Measurements from ENCODE around the gene ANKRD39.

ANKRD39 gene

DNA sequence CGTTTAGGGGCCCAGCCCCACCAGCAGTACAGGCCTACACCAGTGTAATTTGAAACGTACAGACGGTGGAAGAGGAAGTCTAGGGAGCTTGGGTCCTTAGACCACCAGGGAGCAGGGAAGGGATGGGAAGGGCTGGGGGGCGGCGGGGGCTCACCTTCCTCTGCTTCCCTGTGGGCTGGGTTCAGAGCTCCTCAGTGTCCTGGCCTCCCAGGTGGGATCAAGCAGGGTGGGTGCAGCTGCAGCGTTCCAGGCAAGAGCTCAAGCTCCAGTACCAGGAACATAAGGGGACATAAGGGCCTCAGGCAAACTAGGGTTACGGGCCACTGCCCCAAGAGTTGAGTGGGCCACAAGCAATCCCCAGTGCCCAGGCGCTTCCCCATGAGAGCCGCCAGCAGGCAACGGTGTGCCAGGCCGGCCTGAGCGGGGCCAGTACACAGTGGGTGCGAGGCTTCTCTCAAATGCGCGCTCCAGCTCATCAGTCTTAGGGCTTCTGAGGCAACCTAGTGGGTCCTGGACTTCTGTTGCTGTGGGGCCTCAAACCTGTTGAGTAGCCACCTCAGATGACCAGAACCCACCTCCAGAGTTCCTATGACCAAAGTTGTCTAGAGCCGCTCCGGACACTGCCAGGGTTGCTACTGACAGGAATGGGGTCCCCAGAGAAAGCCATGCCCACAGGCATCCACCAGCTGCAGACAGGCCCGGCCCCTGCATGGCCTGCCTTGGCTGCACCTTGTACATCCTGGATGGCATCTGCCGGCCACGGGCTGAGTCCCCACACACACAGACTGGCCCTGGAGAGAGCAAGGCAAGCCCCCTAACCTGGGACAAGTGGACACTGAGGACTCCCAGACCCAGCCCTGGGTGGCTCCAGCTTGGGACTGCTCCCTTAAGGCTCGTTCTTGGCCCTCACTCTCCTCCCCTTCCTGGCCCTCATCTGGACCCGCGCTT, 19.2 kb downstream of the ANKRD39 start:
- no peak for DNase-seq
- in situ Hi-C loops (cut with MboI; ENCODE audit: low pct_unique_long_range_greater_than_20kb, low sequenced_read_pairs) = no loop called here

DNA sequence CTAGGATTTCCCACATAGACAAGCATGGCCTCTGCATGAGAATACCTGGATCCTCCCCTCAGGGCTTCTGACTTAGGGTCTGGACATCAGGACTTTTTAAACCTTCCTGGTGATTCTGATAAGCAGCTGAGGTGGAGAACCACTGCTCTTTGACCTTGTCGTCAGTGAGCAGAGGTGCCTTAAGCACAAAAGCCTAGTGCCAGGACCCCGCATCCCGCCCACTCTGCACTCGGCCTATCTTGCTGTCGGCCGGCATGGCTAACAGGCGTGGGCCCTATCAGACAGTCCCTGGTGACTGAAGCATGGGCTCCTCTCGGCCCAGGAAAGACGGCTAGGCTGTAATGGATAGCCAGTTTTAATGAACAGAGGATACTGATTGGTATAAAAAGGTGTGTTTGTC, 20.2 kb downstream of the ANKRD39 start:
- in situ Hi-C loops (cut with MboI; ENCODE audit: low pct_unique_long_range_greater_than_20kb, low sequenced_read_pairs) = no loop called here
- DNase-seq = no peak

DNA sequence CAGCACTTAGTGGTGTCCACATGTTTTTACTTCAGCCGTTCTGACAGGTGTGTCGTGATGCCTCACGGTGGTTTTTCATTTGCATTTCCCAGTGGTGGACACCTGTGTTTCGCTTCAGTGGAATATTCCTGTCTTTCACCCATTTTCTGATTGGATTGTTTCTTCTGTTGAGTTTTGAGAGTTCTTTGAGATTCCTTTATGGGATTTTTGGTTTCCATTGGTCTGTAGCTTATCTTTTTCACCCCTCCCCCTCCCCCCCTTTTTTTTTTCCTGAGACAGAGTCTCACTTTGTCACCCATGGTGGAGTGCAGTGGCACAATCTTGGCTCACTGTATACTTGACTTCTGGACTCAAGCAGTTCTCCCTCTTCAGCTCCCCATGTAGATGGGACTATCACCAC, 22.0 kb downstream of the ANKRD39 start:
- no peak for DNase-seq
- in situ Hi-C loops (cut with MboI; ENCODE audit: low pct_unique_long_range_greater_than_20kb, low sequenced_read_pairs) = no loop called here

DNA sequence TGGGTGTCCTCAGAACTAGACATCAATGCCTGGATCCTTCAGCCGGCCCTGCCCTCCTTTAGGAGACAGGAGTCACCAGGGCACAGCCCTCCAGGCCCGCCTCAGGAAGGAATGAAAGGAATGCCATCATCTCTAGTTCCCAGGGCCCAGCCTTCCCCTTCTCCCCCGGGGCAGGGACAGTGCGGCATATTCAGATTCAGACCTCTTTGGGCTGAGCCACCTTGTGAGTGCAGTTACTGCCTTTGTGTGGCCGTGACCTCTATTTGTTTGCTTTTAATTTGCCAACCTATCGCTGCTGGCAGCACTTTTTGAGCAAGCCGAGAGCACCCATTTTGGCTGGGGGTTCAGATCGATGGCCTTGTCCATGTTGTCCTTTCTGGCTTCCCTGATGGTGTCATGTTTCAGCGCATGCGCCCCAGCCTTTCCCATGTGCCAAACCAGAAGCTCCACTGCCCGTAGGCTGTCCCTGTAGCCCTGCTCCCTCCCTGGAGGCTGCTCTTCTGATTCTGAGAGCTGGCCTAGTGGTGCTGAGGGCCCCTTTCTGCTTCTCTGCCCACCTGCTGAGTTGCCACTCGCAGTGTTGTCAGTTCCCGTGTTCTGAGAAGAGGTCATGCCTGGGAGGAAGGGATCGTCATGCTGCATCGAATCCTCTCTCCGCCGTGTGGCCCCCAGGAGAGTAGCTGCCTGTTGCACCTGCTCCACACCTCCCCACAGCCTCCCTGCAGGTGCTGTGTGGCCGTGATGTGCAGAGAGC, 24.9 kb downstream of the ANKRD39 start:
- in situ Hi-C loops (cut with MboI; ENCODE audit: low pct_unique_long_range_greater_than_20kb, low sequenced_read_pairs) = no loop called here
- DNase-seq = no peak

DNA sequence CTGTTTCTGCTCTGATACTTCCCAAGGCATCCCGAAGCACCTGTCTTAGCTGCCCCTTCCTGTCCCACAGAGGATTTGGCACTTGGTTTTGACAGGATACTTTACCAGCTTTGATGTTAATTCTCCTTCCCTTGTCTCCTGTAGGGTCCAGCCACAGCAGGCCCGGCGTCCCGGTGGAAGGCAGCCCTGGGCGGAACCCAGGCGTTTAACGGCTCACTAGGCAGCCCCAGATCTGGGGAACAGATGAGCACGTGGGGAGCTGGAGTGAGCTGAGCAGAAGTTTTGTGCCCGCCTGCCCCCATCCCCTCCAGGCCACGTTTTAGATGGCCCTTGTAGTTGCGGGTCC, 25.4 kb downstream of the ANKRD39 start:
- in situ Hi-C loops (cut with MboI; ENCODE audit: low pct_unique_long_range_greater_than_20kb, low sequenced_read_pairs) = no loop called here

DNA sequence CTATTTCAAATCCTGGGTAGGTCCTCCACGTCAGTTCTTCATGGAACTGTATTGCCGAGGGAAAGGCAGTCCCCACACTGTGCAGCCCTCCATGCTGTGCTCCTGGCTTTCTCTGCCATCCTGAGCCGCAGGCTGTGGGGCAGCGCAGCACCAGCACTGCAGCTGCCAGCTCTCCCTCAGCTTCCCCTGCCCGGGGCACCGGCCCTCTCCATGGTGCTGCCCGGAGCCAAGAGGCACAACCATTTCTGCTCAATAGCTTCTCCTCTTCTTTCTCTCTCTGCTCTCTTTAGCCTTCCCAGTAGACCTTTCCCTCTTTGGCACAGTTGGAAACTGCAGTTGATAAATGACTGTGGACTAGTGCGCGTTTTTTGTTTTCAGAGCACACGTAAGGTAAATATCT, 26.1 kb downstream of the ANKRD39 start:
- no peak for DNase-seq
- in situ Hi-C loops (cut with MboI; ENCODE audit: low pct_unique_long_range_greater_than_20kb, low sequenced_read_pairs) = no loop called here

More for the DNA sequence above, 25.4 kb downstream of the ANKRD39 start:
- no peak for DNase-seq

DNA sequence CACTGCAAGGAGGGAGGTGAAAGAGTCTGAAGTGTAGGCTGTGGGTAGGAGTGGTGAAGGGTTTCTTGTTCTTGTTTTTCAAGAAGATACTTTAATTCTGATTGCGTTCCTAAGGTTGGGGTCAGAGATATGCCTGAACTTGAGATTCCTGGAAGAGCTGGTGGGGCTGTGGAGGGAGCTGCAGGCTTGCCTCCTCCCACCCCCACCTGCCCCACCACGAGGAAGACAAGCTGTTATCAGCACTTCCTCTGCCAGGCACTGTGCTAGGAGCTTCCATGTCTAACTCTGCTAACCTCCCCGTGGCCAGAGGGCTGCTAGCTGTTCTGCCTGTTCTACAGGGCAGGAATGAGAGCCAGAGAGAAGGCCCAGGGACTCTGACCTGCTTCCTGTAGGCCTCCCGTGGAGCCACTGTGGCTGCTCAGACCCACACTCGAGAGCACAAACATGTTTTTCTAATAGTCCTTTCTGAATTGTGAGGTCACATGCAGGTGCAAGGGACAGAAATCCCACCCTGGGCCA, 27.7 kb downstream of the ANKRD39 start:
- no peak for DNase-seq
- in situ Hi-C loops (cut with MboI; ENCODE audit: low pct_unique_long_range_greater_than_20kb, low sequenced_read_pairs) = no loop called here

DNA sequence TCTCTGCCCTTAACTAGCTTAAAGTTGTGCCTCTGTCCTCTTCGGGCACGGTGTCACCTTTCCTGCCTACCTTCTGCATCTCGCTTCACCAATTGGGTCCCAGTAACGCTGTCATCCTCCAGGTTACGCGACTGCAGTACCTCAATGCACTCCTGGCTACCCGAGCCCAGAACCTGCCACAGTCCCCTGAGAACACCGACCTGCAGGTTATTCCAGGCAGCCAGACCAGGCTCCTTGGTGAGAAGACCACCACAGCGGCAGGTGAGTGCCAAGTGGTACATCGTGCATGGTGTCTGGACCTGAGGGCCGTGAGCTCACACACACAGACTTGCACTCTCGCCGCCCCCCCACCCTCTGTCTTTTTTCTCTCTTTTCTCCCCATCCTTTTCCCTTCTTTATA, 28.9 kb downstream of the ANKRD39 start:
- DNase-seq = no peak
- in situ Hi-C loops (cut with MboI; ENCODE audit: low pct_unique_long_range_greater_than_20kb, low sequenced_read_pairs) = no loop called here

DNA sequence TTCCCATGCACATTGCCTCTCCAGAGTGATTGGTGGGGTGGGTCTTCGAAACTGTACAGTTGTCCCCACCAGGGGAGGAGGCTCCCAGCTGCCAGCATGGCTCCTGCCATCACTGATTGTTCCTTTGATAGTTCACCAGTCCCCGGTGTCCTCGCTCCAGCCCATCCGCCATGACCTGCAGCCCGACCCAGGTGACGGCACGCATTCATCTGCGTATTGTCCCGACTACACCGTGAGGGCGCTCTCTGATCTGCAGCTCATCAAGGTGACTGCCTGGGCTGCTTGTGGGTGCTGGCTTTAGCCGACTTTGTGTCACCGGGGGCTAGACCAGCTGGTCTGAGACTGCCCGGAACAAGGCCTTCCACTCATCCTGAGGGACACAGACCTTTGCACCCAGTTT, 29.4 kb downstream of the ANKRD39 start:
- in situ Hi-C loops (cut with MboI; ENCODE audit: low pct_unique_long_range_greater_than_20kb, low sequenced_read_pairs) = no loop called here

DNA sequence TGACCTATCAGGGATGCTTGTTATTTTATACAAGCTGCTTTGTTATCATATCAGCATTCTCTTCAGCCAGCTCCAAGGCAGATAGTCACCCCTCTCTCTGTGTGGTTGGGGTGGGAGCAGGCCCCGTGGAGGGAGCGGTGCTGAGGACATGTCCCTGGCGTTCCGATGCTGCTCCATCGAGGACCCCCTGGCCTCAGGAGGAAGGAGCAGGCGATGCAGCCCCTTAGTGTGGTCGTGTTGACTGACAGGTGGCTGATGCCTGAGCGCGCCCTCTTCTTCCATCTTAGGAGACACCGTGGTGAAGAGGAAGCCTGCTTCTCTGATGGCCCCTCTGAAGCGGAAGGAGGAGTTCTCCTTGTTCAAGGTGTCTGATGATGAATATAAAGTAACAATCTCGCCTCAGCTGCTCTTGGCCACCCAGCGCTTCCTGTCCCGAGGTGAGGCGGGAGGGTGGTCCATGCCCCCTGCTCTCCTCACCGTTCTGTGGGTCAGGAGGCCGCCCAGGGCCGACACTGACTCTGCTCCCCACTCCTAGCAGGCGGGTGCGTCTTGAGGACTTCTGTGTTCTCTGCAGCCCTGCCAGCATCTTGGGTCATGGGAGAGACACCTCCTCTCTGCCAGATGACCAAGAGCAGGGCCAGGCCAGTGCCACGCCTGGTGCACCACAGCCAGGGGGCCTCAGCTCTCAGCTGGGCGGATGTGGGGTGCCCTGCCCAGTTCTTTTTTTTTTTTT, 31.1 kb downstream of the ANKRD39 start:
- in situ Hi-C loops (cut with MboI; ENCODE audit: low pct_unique_long_range_greater_than_20kb, low sequenced_read_pairs) = no loop called here
- no peak for DNase-seq

More for the DNA sequence above, 29.4 kb downstream of the ANKRD39 start:
- no peak for DNase-seq

DNA sequence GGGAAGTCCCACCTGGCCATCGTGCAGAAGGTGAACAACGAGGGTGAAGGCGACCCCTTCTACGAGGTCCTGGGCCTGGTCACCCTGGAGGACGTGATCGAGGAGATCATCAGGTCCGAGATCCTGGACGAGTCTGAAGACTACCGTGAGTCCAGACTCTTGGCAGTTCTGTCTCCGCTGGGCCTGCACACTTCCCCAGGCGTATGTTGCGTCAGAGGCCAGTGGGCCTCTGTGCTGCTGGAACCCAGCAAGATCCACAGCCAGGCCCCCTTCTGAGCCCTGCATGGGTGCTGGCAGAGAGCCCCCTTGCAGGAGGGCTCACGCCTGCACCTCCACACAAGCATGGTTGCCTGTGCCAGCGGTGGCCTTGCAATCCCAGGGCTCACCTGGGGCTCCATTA, 32.8 kb downstream of the ANKRD39 start:
- no peak for DNase-seq
- in situ Hi-C loops (cut with MboI; ENCODE audit: low pct_unique_long_range_greater_than_20kb, low sequenced_read_pairs) = no loop called here

DNA sequence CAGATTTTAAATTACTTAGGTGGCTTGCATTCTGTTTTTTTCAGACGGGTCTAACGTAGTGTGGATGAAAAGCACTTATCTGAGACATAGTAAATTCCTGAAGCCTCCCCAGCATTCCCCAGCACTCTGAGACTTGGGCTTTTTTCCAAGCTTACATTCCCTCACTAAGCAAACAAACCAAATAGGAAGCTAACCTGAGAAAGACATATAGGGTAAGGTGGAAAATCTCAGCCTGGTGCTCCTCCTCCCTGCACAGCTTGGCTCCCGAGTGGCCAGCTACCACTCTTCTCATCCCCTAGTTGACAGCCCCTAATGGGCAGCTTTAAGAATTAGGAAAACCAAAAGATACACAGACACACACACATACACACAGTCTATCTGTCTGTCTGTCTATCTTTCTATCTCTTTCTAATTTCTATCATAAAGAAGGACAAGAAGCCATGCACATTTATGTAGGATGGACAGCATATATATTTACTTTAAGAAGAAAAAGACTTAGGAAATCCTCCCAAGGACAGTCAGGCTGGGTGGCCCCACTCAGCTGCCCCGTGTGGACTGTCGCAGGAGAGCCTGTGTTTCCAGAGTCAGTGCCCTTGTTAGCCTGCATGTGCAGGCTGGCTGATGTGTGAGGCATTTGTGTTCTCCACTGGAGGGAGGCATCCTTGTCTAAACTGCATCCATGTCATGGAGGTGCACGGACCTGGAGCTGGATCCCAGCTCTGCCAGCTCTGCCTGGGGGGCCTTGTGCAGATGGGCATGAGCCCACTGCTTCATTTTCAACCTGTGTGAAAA, 33.5 kb downstream of the ANKRD39 start:
- in situ Hi-C loops (cut with MboI; ENCODE audit: low pct_unique_long_range_greater_than_20kb, low sequenced_read_pairs) = no loop called here
- DNase-seq = no peak

DNA sequence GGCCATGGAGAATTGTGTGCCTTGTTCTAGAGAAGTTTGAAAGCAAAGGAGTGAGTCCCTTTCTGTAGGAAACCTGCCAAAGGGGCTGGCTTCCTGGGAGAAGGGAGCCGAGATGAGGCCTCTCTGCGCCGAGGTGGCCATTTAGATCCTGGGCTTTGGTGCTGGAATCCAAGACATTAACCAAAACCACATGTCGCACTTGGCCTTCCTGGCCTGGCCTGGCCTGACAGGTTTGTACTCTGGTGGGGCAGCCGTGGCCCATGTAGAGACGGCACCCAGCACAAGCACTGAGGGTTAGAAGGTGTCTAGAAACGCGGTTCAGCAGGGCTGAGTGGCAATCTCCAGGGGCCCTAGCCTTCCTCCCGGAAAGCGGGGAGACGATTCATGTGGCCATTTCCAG, 34.6 kb downstream of the ANKRD39 start:
- no peak for DNase-seq
- in situ Hi-C loops (cut with MboI; ENCODE audit: low pct_unique_long_range_greater_than_20kb, low sequenced_read_pairs) = no loop called here

DNA sequence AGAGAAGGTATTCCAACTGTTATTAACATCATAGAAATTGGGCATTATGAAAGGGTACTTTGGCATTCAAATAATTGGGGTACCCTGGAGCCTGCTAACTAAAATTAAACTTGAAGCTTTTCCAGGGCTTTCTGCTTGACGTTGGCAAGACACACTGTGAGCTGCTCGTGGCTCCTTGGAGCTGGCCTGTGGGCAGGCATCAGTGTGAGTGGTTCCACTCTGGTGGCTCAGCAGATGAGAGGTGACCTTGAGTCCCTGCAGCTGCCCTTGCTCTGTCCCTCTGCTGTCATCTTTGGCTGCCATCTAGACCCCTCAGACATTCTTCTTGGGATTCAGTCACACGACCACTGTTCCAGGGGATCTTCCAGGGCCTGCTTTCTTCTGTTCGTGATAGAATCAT, 35.0 kb downstream of the ANKRD39 start:
- in situ Hi-C loops (cut with MboI; ENCODE audit: low pct_unique_long_range_greater_than_20kb, low sequenced_read_pairs) = no loop called here
- DNase-seq = no peak

DNA sequence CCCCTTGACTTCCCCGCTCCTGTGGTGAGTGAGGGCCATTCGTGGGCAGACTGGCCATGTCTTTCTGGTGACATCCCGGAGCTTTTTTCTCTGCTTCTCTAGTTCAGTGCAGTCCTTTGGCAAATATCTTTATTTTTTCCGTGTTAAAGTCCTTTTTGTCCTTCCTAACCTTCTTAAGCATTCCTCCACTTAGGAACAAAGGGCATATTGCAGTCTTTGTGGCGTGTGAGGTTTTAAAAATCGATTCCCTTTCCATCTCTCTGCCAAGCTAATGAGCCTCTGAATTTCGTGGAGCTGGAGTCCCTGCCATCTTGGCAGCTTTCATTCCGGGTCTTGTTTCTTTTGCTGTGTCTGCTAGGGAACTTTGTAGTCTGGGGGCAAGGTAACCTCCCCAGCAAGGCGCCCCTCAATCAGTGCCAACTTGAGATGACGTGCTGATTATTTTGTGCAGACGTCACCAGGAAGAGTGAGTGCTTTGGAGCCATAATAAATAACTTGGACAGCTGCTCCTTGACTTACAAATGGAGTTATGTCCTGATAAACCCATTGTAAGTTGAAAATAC, 36.6 kb downstream of the ANKRD39 start:
- DNase-seq = no peak
- in situ Hi-C loops (cut with MboI; ENCODE audit: low pct_unique_long_range_greater_than_20kb, low sequenced_read_pairs) = no loop called here

DNA sequence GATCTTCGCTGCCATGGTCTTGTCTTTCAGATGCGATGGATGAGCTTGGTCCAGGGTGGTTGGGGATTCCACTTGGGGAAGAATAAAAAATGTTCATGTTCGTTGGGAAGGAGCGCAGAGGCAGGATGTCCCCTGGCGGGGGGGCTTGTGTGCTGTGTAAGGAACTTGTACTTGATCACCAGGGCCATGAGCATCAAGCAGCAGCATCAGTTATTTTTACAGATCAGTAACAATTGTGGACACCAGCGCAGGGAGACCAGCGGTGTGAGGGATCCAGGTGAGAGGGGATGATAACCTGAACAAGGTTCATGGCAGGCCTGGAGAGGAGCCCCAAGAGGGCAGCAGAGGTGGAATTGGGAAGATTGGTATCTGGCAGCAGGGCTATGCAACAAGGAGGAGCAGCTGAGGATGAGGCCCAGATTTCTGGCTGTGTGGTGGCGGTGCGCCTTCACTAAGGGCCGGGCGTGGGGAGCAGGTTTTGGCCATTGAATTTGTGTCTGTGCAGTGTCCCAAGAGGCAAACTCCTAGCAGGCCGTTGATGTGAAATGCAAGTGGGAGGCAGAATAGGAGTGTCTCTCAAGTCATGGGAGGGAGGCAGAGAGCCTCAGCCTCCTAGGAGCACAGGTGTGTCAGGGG, 37.8 kb downstream of the ANKRD39 start:
- in situ Hi-C loops (cut with MboI; ENCODE audit: low pct_unique_long_range_greater_than_20kb, low sequenced_read_pairs) = no loop called here
- no peak for DNase-seq

DNA sequence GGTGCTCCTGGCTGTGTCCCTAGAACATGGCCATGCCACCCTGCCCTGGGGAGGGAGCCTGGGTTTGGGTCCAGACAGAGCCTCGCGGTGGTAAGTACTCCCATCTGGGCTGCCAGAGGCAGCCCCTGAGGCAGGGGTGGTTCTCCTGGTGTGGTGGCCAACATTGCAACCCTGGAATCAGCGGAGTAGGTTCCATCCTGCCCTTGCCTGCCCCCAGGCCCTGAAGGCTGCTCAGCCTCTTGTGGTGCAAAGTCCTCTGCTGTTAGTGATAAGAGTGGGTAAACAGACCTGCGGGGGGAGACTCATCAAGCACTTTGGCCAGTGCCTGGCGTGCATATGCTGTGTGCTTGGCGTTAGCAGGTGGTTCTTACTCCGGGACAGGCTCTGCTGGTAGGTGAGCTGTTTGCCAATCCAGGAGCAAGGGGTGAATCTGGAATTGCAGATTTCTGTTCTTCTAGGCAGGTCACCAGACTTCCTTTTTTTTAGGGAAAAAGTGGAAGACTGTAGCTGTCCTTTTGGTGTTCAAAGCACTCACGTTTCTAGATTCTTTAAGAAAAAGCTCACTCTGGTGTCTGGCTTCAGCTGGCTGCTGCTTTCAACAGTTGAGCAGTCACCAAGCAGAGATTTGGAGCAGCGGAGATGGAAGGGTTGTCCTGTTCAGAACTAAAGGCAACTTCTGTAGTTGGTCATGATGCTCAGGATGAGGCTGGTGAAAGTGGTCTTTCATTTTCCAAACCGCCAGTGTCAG, 38.5 kb downstream of the ANKRD39 start:
- DNase-seq = no peak
- in situ Hi-C loops (cut with MboI; ENCODE audit: low pct_unique_long_range_greater_than_20kb, low sequenced_read_pairs) = no loop called here

DNA sequence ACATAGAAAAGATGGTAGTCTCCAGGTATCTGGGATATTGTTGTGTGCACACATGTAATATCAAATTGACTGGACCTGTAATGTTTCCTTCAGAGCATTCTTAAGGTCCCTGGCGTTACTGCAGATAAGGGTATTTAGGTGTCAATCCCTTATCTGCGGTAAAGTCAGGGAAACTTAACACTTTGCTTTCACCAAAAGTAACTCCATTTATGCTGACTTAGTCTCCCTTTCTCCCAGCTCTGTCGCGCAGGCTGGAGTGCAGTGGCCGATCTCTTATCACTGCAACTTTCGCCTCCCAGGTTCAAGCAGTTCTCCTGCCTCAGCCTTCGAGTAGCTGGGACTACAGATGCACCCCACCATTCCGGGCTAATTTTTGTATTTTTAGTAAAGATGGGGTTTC, 39.9 kb downstream of the ANKRD39 start:
- in situ Hi-C loops (cut with MboI; ENCODE audit: low pct_unique_long_range_greater_than_20kb, low sequenced_read_pairs) = no loop called here
- no peak for DNase-seq
